Activated gamma-delta T cell treated with anti-CD3 and anti-CD28 coated beads, Interleukin-2, amount 50 U/mL, for 16 hours (primary cell): Measurements from ENCODE around the gene OTUD5.
"Not testable (repeated sequence)": the region's sequence is repeated elsewhere in the genome, so short reads cannot be mapped to it uniquely, and the experiment has no call there.

Experiments
- DNase-seq: peaks from one replicate; pipeline ENCODE4 v3.0.0-alpha.2; 2020; ENCODE audit warnings: low read depth

OTUD5 gene

GRCh38 chrX:48957477-48957826 lies at the start of gene OTUD5:
Gene OTUD5, minus strand, starts transcription at chrX:48957607. Its CDS starts 37 bp downstream, at chrX:48957570.
- peak; percentile 62 for DNase-seq

GRCh38 chrX:49003696-49004095 lies 46.3 kb upstream of the OTUD5 start:
- no peak for DNase-seq

DNA sequence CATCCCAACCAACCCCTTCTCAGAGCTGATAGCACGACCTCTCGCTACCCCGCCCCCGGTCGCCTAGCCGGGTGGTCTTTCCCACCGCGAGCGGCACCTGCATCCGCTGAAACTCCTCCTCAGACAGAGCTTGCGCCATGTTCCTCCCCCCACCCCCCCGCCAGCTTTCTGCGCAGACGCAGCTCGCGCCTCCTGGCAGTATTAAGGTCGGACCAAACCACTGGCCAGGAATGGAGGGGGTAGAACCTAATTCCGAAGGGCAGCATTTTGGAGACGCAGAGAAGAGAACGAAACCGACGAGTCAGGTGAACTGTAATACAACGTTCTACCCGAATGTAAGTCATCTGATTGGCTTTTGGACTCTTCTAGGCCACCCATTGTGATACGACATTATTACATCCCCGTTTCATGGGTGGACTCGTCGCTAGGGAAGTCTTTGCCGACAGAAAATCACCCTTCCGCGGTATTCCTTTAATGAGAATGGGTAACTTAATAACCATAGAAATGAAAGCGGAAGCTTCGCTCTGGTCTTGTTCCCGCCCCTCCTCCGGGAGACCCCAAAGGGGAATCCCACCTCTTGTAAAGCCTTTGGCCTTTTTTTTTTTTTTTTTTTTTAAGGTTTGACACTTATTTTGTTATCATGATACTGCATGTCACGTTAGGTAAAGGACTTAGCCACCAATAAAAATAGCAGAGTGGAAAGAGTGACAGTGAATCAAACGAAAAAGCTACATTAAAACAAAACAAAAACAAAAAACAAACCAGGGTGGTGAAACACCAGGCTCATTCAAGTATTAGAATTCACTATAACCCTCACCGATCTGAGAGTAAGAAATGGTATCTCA lies 44.9 kb upstream of the OTUD5 start, which contains the start of gene GRIPAP1:
TSS of gene GRIPAP1 (minus strand) at position 174 of the 845 bp plus-strand sequence. CDS start at position 139, 35 bp downstream.
- DNase-seq, result peak; percentile 63

DNA sequence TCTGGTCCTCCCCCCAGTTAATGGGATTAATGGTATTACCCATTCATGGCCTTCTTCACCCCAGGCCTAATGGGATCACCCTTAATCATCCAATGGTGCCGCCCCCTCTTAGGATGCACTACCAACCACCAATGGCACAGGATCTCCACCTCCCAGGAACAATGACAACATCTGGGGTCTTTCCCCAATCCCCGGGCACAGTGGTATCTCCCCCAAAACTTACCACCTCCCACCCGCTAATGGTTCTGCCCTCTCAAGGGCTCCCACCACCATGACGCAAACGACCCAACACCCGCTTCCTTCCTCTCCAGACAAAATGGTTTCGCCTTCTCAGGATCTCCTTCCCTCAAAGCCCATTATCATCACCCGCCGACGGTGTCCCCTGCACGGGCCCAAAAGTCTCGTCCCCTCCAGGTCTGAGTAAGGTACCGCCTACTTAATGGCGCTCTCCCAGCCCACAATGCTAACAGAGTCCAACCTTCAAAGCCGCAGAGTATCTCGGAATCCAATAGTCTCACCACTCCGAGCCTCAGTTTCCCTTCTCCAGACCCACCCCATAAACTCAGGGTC lies 44.2 kb upstream of the OTUD5 start:
- DNase-seq, result peak; percentile 21

DNA sequence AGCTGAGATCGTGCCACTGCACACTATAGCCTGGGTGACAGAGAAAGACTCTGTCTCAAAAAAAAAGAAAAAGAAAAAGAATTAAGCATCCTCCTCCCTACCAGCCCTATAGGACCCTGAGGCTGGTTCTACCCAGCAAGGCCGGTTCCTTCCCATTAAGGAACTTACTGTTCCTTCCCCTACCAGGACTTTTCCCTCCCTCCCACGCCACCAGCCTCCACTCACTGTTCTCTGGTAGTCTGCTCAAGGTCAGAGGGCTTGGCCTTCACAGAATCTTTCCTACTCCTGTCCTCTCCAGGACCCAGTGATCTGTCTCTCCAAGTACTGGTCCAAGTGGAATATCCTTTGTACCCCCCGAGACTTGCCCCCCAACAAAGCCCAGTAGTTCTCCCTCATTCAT lies 43.2 kb upstream of the OTUD5 start:
- no peak for DNase-seq

DNA sequence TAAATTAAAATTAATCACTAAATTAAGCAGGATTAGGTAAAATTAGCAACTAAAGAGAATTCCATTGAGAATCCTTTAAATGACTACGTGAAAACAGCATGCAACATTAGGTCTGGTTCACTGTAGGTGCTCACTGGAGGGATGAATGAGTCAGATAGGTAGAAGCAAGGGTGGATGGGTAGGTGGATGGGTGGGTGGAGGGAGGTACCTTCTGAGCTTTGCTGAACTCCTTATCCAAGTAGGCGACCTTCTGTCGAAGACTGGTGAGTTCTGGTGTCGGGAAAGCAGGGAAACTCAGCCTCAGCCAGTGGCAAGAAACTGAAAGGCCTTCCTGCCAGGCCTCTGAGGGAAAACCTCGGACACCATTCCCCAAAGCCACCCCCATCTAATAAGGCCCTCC lies 41.6 kb upstream of the OTUD5 start:
- no peak for DNase-seq

GRCh38 chrX:48998391-48998790 lies 41.0 kb upstream of the OTUD5 start:
- no peak for DNase-seq

DNA sequence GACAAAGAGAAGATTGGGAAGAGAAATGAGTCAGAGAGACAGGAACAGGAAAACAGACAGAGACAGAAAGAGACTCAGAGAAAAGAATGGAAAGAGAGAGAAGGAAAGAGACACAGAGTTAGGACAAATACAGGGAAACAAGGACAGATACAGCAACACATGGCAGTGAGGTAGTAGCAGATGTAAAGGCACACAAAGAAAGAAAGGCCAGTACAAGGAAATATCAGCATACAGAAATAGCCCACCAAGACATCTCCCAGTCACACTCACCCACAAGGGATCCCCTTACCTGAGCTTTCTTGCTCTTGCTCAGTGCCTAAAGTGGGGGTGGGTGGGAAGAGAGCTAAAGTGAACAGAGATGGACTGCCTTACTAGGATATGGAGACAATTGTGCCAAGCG lies 40.5 kb upstream of the OTUD5 start:
- no peak for DNase-seq

- no peak for DNase-seq
Observed at GRCh38 chrX:48997455-48997854, 40.0 kb upstream of the OTUD5 start.

DNA sequence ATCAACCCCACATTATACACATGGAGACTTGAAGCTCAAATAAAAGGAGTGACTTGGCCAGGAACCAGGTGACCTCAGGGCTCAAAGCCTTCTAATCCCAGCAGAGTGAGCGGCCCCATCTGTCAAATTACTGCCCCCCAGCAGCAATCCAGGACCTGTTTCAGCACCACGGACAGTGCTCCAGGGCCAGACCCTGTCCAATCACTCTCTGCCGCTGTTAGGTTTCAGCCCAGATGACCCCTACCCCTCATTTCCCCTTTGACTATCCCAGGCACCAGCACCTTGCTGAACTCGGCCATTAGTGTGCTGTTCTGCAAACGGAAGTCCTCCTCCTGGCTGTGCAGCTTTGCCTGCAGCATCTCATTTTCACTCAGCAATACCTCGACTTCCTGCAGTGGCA lies 39.6 kb upstream of the OTUD5 start:
- no peak for DNase-seq

- no peak for DNase-seq
Observed at GRCh38 chrX:48992341-48992740, 34.9 kb upstream of the OTUD5 start.

- DNase-seq, result no peak
Observed at GRCh38 chrX:48989483-48989882, 32.1 kb upstream of the OTUD5 start.

GRCh38 chrX:48983896-48984295 lies 26.5 kb upstream of the OTUD5 start:
- no peak for DNase-seq

GRCh38 chrX:48983081-48983480 lies 25.7 kb upstream of the OTUD5 start:
- DNase-seq, result no peak

GRCh38 chrX:48981178-48981577 lies 23.8 kb upstream of the OTUD5 start:
- DNase-seq, result no peak

DNA sequence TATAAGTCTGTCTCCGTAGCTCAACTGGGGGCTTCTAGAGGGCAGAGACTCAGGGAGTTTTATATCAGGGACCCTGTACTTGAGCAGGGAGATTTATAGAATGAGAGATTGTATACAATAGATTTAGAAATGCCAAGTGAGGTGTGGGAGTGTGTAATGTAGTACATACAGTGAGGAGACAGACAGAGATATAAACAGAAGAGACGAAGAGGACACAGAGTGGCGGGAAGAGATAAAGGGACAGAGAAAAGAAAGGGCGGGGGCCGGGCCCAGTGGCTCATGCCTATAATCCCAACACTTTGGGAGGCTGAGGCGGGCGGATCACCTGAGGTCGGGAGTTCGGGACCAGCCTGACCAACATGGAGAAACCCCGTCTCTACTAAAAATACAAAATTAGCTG lies 22.9 kb upstream of the OTUD5 start:
- not testable (repeated sequence) for DNase-seq

- DNase-seq, result no peak
Observed at GRCh38 chrX:48978226-48978625, 20.8 kb upstream of the OTUD5 start.

- DNase-seq, result no peak
Observed at GRCh38 chrX:48976086-48976485, 18.7 kb upstream of the OTUD5 start.

DNA sequence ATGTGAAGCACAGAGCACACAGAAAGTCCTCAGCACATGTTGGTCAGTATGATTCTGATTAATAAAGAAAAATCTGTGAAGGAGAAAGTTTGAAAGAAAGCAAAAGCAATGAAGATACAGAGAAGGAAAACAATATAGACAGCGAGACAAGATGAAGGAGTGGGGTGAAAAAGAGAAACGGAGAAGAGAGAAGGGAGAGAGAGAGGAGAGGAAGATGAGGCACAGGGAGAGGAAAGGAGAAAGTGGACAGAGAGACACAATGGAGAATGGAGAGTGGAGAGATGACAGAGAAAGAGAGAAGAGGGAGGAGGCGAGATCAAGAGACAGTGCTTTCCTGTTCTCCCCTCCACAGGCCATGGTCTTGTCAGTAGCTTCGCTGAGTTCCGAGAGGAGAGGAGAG lies 18.1 kb upstream of the OTUD5 start:
- DNase-seq, result no peak

DNA sequence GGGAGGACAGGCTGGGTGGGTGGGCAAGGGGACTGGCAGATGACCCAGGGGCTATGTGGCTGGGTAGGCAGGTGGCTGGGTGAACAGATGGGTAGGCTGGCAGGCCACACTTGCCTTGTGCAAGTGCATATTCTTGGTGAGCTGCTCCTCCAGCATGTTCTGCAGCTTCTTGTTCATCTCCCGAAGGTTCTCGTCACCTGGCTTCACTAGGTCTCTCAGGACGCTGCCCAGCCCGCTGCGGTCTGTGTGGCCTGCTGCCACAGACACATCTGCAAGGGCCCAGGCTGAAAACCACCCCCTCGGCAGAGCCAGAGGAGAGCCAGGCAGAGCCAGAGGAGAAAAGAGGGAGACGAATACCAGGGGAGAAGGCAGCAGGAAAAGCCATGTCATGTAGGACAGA lies 17.6 kb upstream of the OTUD5 start:
- DNase-seq, result no peak

DNA sequence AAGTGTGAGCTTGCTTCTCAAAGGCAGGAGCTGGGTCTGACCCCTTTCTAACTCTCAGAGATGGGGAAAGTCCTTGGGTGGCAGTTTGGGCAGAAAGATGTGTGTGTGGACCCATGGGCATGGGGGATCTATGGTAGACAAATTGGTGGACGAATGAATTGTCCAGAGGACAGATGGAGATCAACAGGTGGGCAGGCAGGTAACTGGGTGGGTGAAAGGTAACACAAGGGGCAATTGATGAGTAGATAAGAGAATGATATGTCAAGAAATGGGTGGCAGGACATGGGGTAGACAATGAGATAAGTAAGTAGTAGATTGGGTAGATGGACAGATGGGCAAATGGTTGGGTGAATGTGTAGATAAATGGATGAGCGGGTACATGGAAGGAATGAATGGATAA lies 17.2 kb upstream of the OTUD5 start:
- no peak for DNase-seq

- DNase-seq, result no peak
Observed at GRCh38 chrX:48974033-48974432, 16.6 kb upstream of the OTUD5 start.

- DNase-seq, result no peak
Observed at GRCh38 chrX:48972220-48973164, 15.1 kb upstream of the OTUD5 start.
